Fibroblast of pulmonary artery (primary cell): ENCODE measurements around the gene LDHAL6A.
"Not testable (repeated sequence)": the region's sequence is repeated elsewhere in the genome, so short reads cannot be mapped to it uniquely, and the experiment has no call there.

ENCODE experiments used
- DNase-seq: peaks from one replicate; pipeline ENCODE4 v3.0.0-alpha.2; 2010; ENCODE audit warnings: low read depth
- H3K4me3 ChIP-seq: replicated peaks from 2 replicates; pipeline ENCODE4 v1.5.1; 2011; ENCODE audit warnings: low read depth, mild to moderate bottlenecking, control low read depth, low read length, moderate library complexity
- TF ChIP-seq, protein P1 (sequence below): IDR thresholded peaks from 2 replicates; pipeline ENCODE4 v1.5.1; 2011; ENCODE audit warnings: mild to moderate bottlenecking, control low read depth, low read length, inconsistent platforms; ENCODE audit errors: missing control alignments

The LDHAL6A gene

DNA sequence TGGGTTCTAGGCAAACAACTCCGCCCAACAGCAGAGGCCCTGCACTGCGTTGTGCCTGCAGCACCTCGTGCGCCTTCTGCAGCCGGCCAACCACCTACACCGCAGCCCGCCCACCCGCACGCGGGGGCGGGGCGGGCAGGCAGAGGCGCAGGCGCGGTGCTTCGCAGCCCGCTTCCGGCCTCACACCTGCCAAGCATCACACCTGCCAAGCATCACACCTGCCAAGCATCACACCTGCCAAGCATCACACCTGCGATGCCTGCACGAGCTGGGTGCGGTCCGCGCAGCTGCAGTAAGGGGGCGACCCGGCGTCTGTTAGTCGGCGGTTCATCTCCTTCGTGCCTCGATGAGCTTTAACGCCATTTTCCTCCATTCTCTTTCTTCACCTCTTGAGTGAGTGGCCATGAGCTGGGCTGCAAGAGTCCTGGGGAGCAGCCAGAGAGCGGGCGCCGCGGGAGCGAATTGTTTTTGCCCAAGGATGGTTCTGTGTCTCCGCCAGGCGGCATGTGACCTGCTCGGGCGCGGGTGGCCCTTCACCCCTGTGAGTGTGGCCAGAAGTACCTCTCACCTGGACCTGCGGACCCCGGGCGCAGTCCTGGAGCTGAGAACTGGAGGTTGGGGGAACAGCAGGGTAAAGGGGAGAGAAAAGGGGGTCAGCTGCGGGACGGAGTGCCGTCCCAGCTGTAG, at the start of gene LDHAL6A:
TSS of gene LDHAL6A (plus strand) at position 171 of the 687 bp plus-strand sequence. CDS start 825 bp downstream, outside the sequence.
- H3K4me3 ChIP-seq, result no peak within 1 kb of the TSS
- TF ChIP-seq, protein P1, sequence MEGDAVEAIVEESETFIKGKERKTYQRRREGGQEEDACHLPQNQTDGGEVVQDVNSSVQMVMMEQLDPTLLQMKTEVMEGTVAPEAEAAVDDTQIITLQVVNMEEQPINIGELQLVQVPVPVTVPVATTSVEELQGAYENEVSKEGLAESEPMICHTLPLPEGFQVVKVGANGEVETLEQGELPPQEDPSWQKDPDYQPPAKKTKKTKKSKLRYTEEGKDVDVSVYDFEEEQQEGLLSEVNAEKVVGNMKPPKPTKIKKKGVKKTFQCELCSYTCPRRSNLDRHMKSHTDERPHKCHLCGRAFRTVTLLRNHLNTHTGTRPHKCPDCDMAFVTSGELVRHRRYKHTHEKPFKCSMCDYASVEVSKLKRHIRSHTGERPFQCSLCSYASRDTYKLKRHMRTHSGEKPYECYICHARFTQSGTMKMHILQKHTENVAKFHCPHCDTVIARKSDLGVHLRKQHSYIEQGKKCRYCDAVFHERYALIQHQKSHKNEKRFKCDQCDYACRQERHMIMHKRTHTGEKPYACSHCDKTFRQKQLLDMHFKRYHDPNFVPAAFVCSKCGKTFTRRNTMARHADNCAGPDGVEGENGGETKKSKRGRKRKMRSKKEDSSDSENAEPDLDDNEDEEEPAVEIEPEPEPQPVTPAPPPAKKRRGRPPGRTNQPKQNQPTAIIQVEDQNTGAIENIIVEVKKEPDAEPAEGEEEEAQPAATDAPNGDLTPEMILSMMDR, result no peak
- DNase-seq, result no peak

DNA sequence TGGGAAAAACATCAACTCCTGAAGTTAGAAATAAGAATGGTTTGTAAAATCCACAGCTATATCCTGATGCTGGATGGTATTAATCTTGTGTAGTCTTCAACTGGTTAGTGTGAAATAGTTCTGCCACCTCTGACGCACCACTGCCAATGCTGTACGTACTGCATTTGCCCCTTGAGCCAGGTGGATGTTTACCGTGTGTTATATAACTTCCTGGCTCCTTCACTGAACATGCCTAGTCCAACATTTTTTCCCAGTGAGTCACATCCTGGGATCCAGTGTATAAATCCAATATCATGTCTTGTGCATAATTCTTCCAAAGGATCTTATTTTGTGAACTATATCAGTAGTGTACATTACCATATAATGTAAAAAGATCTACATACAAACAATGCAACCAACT, 48.3 kb upstream of the LDHAL6A start:
- peak; percentile 32 for DNase-seq
- not testable (repeated sequence) for H3K4me3 ChIP-seq

DNA sequence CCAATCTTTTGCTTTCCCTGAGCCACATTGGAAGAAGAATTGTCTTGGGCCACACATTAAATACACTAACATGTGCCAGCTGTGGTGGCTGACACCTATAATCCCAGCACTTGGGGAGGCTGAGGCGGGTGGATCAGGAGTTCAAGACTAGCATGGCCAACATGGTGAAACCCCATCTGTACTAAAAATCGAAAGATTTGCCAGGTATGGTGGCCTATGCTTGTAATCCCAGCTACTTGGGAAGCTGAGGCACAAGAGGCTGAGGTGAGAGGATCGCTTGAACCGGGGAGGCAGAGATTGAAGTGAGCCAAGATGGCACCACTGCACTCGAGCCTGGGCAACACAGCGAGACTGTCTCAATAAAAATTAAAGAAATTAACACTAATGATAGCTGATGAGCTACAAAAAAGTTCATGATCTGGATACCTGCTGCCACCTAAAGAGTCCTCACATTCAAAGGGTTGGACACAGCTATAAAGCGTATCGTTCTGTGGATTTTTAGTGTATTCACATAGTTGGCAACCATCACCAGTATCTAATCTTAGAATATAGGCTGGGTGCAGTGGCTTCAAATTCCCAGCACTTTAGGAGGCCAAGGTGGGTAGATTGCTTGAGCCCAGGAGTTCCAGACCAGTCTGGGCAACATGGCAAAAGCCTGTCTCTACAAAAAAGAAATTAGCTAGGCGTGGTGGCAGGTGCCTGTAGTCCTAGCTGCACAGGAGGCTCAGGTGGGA, 46.9 kb upstream of the LDHAL6A start:
- no peak for DNase-seq
- TF ChIP-seq, protein P1, result no peak
- no peak overlapping the region for H3K4me3 ChIP-seq

DNA sequence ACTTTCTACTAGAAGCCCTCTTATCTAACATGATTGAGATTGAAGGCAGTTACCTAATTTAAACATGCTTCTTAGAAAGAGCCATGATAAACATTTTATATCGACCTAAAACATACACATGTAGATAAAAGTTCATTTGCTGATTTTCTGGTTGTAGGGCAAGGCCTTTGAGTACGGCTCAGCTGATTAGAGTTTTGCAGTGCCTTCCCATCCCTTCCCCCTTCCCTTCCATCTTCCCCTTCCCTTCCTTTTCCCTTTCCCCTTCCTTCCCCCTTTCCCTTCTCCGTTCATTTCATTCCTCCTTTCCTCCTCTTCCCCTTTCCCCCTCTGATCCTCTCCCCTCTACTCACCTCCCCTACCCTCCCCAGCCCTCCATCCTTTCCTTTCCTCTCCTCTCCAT, 39.2 kb upstream of the LDHAL6A start:
- H3K4me3 ChIP-seq, result no peak overlapping the region
- DNase-seq, result no peak
- TF ChIP-seq, protein P1, result no peak

DNA sequence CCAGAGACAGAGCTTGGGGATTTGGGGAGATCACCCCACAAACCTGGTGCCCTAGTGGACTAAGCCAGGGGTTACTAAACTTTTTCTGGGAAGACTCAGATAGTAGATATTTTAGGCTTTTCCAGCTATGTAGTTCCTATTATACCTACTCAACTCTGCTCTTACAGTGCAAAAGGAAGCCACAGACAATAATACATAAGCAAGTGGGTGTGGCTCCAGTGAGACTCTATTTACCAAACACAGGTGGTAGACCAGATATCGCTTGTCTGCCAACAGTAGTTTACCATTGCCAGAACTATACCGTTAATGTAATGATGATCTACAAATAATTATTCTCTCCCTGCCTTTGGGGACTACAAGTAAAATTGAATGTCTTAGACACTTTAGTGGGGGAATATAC, 36.6 kb upstream of the LDHAL6A start:
- TF ChIP-seq, protein P1, result no peak
- no peak for DNase-seq
- H3K4me3 ChIP-seq, result no peak overlapping the region

DNA sequence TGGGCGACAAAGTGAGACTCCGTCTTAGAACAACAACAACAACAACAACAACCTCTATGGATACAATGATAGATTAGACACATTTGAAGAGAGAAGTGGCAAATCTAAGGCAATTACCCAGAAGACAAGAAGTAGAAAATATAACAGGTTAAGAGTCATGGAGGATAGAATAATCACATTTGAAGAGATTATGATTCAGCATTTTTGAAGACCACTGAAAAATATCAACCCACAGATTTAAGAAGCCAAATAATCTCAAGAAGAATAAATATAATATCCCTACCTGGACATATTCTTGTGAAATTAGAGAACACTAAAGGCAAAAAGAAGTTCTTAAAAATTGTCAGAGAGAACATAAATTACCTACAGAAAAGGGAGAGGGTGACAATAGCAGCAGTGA, 35.6 kb upstream of the LDHAL6A start:
- TF ChIP-seq, protein P1, result no peak
- H3K4me3 ChIP-seq, result no peak overlapping the region
- no peak for DNase-seq

DNA sequence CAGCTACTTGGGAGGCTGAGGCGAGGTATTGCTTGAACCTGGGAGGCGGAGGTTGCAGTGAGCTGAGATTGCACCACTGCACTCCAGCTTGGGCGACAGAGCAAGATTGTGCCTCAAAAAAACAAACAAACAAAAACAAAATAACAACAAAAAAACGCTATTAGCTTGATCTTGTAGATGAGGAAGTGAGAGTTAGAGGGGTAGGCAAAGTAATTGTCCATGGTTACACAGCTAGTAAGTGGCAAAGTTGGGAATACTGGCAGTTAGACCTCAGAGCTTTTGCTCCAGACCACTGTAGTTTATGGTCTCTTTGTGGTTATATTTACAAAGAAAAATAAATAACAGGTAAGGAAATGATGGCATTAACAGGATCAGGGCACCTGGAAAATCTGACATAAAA, 28.4 kb upstream of the LDHAL6A start:
- DNase-seq, result no peak
- H3K4me3 ChIP-seq, result no peak overlapping the region
- TF ChIP-seq, protein P1, result no peak
